ENCODE measurements around the gene CSH1.
"Not testable (repeated sequence)": the region's sequence is repeated elsewhere in the genome, so short reads cannot be mapped to it uniquely, and the experiment has no call there.

CSH1 gene

DNA sequence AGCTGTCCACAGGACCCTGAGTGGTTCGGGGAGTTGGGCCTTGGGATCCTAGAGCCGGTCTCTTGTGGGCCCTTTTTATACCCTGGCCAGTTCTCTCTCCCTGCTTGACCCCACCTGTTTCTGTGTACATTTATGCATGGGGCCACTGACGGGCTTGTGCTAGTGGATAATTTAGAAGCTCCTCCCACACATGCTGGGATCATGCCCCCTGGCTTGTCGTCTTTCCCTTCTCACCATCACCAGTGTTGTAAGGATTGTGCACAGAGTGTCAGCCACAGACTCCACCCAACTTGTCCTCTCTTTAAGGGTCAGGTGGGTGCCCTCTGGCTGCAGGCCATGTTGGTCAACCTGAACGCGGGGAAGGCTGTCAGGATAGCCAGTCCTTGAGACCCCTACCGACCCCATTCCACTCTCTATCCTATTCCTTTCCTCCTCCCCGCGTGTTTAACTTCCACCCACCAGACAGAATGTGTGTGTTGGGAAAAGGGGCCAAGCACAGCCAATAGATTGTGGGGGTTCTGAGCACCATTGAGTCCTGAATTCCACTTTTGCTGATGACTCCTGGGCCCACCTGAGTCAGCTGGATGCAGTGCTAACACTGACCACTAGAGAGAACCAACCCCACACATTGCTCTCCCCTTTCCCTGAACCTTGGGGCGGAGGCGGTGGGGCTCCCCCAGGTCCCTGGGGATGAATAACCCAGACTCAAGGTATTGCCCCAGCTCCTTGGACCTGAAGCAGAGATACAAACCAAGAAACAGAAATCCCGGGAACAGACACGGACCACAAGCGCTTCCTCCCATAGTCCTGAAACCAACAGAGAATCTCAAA, at the start of gene CSH1:
TSS of gene CSH1 (minus strand) at position 51 of the 831 bp plus-strand sequence. CDS start 63 bp downstream, outside the sequence.
- ATAC-seq (ENCODE audit: insufficient read depth, low read depth); H3K36me3 ChIP-seq (ENCODE audit: insufficient read depth, low read length): not testable (repeated sequence)

DNA sequence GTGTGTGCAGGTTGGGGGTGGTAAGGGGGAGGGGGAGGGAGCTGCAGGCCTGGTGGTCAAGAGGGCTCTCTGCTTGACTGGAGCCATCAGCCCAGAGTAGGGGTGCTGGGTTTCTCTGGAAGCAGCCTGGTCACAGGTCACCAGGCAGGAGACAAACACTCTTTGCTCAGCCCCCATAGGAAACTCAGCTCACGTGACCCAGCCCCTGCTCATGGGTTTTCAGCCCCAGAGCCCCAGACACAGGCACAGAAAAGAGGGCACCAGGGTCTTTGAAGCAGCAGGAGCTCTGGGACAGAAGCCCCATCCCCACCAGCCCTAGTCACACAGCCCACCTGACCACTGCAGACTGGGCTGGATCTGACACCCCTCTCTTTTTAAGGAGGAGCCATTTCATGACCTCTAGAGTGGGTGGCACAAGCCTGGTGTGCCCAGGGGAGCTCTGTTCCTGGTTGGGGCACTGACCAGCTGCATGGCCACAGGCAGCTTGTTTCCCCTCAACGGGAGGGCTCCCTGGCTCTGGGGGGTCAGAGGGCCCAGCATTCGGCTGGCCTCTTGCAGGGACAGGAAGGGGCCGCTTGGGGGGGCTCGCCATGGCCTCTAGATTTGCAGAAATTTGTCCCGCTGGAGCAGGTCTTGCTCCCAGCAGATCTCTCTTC, 49.5 kb upstream of the CSH1 start:
- ATAC-seq (ENCODE audit: insufficient read depth, low read depth) (no peak), DNase-seq (no peak)
- Histone ChIP-seq H3K9ac (ENCODE audit: low read depth, low read length) (no peak overlapping the region), H3K27me3 (ENCODE audit: insufficient read depth, low read length, poor library complexity) (no peaks in the 10 kb centered on the region), H3K27ac (ENCODE audit: low read length) (no peak overlapping the region), H3K4me2 (ENCODE audit: insufficient read depth, low read length) (no peak overlapping the region), H3K4me1 (ENCODE audit: insufficient read depth, low read length) (peaks cover 4% of the 10 kb centered on the region; the same call in 1 of the 2 replicates), H3K4me3 (ENCODE audit: low read depth in 1 of 2, low read length in 2 of 2) (no peak overlapping the region), H4K20me1 (ENCODE audit: insufficient read depth, low read length) (no peaks in the 10 kb centered on the region), H3K9me3 (ENCODE audit: insufficient read depth, low read length, severe bottlenecking) (no peaks in the 10 kb centered on the region), H3K36me3 (ENCODE audit: insufficient read depth, low read length) (no peaks in the 10 kb centered on the region), H2AFZ (ENCODE audit: low read depth, low read length) (no peak overlapping the region), H3K79me2 (ENCODE audit: insufficient read depth, low read length) (no peaks in the 10 kb centered on the region)
- TF ChIP-seq EZH2 (IDR thresholded peaks at IDR 0.05; ENCODE audit: borderline replicate concordance, low read depth, low read length, severe bottlenecking): no peak
- TF ChIP-seq, protein P1, sequence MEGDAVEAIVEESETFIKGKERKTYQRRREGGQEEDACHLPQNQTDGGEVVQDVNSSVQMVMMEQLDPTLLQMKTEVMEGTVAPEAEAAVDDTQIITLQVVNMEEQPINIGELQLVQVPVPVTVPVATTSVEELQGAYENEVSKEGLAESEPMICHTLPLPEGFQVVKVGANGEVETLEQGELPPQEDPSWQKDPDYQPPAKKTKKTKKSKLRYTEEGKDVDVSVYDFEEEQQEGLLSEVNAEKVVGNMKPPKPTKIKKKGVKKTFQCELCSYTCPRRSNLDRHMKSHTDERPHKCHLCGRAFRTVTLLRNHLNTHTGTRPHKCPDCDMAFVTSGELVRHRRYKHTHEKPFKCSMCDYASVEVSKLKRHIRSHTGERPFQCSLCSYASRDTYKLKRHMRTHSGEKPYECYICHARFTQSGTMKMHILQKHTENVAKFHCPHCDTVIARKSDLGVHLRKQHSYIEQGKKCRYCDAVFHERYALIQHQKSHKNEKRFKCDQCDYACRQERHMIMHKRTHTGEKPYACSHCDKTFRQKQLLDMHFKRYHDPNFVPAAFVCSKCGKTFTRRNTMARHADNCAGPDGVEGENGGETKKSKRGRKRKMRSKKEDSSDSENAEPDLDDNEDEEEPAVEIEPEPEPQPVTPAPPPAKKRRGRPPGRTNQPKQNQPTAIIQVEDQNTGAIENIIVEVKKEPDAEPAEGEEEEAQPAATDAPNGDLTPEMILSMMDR (IDR thresholded peaks at IDR 0.05; ENCODE audit: borderline replicate concordance, extremely low read depth, low read length, poor library complexity, severe bottlenecking): no peak

More for the DNA sequence above, at the start of gene CSH1:
- H4K20me1 ChIP-seq (ENCODE audit: insufficient read depth, low read length); H3K4me3 ChIP-seq (ENCODE audit: low read depth in 1 of 2, low read length in 2 of 2); H3K9me3 ChIP-seq (ENCODE audit: insufficient read depth, low read length, severe bottlenecking); H3K4me2 ChIP-seq (ENCODE audit: insufficient read depth, low read length); H3K4me1 ChIP-seq (ENCODE audit: insufficient read depth, low read length); H3K79me2 ChIP-seq (ENCODE audit: insufficient read depth, low read length); H3K9ac ChIP-seq (ENCODE audit: low read depth, low read length); H3K27me3 ChIP-seq (ENCODE audit: insufficient read depth, low read length, poor library complexity); H3K27ac ChIP-seq (ENCODE audit: low read length); H2AFZ ChIP-seq (ENCODE audit: low read depth, low read length); DNase-seq: not testable (repeated sequence)

DNA sequence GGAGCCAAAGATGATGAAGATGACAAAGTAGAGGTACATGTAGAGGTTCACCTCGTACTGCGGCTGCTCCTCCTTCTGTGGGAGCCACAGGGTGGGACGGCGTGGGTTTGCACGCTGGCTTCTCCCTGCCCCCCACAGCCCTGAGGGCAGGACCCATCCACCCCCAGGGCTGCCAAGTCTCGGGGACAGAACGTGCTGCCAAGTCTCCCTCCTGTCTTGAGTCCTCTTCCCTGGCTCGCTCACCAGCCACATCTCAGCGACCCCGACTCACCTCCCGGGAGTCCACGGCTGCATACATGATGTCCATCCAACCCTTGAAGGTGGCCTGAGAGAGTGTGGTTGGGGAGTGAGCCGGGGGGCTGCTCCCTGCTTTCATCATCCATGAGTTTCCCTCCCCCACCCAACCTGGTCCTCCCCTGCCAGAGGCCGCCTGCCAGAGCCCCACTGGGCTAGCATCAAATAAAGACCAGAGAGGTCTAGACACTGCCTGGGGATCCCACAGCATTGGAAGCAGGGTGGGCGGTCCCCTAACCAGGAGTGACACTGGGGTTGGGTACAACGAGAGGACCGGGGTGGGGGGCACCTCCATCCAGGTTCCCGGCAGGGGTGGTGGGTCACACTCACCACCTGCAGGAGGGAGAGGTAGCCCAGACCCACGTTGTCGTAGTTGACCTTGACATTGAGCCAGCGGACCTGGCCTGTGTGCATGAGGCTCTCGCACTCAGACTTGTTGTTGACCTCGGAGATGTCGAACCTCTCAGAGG, 48.5 kb upstream of the CSH1 start:
- H3K4me1 ChIP-seq (ENCODE audit: insufficient read depth, low read length): peaks cover 4% of the 10 kb centered on the region; the same call in 1 of the 2 replicates

More for the DNA sequence above, 48.5 kb upstream of the CSH1 start:
- TF ChIP-seq, protein P1 (IDR thresholded peaks at IDR 0.05; ENCODE audit: borderline replicate concordance, extremely low read depth, low read length, poor library complexity, severe bottlenecking): no peak
- no peak for TF ChIP-seq EZH2 (IDR thresholded peaks at IDR 0.05; ENCODE audit: borderline replicate concordance, low read depth, low read length, severe bottlenecking)
- Histone ChIP-seq H3K36me3 (ENCODE audit: insufficient read depth, low read length) (no peaks in the 10 kb centered on the region), H3K4me2 (ENCODE audit: insufficient read depth, low read length) (no peak overlapping the region), H3K27ac (ENCODE audit: low read length) (no peak overlapping the region), H4K20me1 (ENCODE audit: insufficient read depth, low read length) (no peaks in the 10 kb centered on the region), H3K79me2 (ENCODE audit: insufficient read depth, low read length) (no peaks in the 10 kb centered on the region), H2AFZ (ENCODE audit: low read depth, low read length) (no peak overlapping the region), H3K4me3 (ENCODE audit: low read depth in 1 of 2, low read length in 2 of 2) (no peak overlapping the region), H3K27me3 (ENCODE audit: insufficient read depth, low read length, poor library complexity) (no peaks in the 10 kb centered on the region), H3K9ac (ENCODE audit: low read depth, low read length) (no peak overlapping the region), H3K9me3 (ENCODE audit: insufficient read depth, low read length, severe bottlenecking) (no peaks in the 10 kb centered on the region)
- DNase-seq (no peak), ATAC-seq (ENCODE audit: insufficient read depth, low read depth) (no peak)

Data from DND-41 (cell line).